Measurements from ENCODE around the gene DCUN1D3.

The DCUN1D3 gene

DNA sequence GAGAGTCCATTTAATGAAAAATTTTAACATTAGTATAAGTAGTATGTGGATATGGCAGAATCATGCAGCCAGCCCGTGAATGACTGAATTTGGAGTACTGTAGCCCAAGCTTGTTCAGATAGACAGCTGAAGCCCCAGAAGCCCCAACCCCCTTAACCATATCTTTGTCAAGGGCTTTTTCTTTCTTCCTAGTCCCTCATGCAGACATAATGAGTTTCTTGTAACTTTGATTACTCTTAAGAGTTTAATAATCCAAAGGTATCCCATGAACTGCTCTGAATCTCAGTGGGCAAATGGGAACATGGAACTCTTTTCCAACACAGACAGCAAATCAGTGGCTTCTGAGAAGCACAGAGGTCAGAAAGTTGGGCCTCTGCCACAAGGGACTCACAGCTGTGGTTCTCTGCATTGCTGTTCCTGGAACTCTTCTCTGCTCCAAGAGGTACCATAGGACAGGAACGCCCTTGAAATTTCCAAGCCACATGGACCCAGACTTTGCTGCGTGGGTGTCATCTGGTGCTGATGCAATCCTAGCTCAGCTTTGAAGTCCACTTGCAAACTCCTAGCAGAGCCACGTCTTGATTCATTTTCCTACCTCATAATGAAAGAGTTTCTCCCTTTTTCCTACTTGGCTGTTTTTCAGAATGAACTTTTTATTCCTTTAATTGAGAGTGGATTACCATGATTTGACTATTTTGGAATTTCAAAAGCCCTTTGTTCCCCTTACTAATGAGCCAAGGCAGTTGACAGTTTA, 18.5 kb upstream of the DCUN1D3 start:
- DNase-seq: no peak

DNA sequence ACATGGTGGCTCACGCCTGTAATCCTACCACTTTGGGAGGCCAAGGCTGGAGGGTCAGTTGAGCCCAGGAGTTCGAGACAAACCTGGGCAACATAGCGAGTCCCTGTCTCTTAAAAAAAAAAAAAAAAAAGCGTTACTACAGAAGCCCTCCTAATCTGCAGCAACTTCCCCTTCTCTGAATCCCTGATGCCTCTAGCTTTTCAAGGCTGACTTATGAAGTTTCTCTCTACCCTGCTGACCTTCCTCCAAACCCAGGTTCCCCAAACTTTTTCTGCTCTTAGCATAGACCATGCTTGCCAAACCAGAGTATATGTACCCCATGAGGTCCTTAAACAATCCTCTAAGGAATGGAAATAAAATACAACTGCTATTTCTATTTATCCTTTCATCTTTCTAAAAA, 16.8 kb upstream of the DCUN1D3 start:
- DNase-seq: no peak

DNA sequence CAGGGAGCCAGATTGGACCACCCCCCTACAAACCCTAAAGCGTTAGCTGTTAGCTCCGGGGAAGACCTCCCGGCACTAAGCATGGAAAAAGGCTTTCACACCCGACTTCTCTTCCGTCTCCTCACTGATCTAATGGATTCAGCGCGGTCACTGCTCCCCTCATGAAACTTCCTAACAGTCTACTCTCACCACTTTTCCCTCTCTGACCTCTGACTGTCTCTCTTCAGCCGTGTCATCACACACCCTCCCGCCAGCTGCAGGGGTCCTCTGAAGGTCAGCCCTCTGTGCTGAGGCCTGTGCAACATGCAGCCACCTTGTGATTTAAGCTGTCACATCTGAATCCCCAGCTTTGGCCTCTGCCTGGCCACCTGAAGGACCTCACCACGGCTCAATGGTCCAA, 16.1 kb upstream of the DCUN1D3 start:
- DNase-seq: no peak

DNA sequence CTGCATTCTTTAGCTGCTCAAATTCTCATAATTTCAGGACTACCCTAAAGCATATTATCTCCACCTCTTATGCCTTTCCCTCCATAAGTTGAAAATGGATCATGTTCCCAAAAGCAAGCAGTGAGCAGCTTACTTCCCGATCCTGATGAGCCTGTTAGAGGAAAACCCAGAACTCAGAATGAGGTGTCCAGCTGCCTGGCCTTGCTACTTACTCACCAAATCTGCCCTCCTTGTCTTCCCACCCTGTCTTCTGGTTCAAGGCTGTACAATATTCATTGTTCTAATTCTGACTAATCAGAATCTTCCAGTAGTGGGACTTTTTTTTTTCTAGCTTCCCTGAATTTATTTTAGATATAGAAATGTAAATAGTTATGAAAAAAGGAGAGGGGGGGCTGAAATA, 11.2 kb upstream of the DCUN1D3 start:
- DNase-seq: no peak

DNA sequence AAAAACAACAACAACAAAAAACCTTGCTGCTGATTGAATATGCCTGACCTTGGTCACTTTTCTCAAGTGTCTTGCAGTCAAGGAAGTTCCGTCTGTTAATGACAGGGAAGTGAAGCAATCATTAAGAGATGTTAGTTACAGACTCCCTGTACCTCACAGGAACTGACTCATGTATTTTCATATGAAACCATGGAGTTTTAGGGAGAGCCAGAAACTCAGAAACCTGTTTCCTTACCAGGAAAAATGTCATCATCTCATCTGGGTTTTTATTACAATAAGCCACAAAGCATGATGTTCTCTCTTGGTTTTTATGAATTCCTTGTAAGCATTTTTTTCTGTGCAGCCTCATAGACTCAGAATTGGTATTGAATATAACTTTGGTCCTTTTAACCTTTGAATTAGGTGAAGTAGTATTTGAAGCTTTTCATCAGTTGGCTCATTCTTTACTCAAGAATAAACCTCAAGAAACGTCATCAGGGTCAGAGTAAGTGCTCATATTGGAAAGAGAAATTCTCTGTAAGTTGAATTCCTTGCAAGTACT, 10.7 kb upstream of the DCUN1D3 start:
- no peak for DNase-seq

DNA sequence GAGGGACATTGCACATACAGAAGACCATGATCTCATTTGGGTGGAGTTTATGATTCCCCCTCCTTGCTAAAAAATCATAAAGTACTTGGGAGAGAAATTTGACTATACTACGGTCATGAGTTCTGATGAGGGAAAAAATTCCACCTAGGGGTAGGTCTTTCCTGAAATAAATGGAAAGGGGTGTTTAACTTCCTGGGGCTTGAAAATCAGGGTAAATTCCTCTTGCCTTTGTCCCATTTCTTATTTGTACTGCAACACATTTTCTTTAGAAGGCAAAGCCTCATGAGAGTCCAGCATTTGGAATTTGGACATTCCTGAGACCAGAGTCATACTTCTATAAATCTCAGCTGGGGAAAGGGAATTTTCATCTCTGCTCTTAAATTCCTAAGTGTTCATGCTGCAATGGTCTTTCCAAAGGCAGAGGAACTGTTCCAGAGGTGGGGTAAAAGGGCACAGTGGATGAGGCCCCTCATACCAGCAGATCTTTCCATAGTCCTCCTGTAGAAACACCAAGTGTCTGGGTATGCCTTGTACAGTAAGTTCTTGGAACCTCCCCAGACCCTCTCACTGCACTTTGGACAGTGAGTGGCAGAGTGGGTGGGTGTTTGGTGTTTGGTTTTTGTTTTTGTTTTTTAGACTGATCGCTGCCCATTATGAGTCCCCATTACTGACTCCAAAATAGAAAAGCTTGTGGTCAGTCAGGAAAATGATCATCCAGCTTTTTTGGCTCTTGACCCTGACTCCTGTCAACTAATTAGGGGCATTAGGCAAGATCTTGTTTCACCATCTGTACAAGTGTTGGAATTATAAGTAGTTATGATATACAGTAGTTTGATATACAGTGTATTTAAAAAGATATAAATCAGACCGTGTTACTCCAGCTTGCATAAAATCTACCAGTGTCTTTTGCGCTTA, 6.4 kb upstream of the DCUN1D3 start:
- no peak for DNase-seq

DNA sequence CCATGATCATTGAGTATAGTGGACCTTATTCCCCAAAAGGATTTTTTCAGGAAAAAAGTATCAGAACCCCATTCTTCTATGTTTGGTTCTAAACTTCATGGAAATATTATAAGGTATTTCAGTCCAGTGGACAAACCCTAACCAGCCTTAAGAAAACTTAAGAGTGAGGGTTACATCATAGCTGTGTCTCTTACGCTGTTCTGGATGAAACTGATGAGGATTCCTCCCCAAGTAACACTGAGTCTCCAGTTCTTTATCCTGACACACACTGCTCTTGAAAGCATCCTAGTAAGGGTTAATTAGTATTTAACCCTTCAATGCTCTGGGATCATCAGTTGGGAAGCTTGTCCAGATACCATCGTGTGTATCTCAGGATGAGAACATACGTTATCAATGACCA, 5.4 kb upstream of the DCUN1D3 start:
- DNase-seq: no peak

DNA sequence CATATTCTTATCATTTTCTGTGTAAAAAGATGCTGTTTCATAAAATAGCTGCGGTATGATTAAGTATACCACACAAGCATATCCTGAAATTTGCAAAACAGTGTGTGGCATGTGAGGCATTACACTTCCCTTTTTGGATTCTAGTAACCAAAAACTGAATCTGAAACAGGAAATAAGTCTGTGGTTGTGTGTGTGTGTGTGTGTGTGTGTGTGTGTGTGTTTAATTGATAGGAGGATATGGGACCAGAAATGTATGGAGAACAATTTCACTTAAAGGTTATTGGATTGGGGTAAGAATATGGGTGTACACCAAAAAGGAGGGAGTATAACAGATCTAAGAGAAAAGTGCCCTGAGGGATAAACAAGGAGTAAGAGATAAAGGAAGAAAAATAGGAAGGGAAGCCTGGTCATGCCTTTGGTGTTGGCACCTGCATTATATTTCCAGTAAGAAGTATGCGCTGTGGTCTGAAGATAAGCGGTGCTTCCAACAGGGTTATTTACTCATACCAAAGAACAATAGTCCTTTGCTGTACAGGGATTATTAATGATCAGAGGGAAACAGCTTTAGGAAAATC, 4.4 kb upstream of the DCUN1D3 start:
- no peak for DNase-seq

DNA sequence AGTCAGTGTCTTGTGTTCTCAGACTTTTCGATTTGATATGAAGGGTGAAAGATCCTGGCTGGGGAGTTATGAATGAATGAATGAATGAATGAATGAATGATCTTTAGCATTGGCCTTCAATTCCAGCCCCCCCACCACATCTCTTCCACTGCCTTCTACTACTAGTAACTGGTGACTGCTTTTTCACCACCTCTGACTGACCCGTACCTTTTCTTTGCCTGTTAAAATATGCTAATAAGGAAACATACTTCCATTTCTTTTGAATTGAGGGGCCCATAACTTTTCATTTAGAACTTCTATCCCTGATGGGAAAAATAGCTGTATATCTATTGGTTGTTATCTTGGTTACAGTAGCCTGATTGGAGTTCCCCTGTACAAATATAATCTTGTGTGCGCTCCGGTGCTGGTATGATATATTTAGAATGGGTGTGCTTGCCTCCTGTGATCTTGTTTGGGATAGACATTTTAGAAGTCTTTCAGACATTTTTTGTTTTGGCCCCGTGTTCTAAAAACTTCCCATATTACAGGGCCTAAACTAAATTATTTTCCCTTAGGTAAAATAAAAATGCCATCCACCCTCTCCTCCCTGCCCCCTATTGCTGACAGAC, 3.8 kb upstream of the DCUN1D3 start:
- no peak for DNase-seq

DNA sequence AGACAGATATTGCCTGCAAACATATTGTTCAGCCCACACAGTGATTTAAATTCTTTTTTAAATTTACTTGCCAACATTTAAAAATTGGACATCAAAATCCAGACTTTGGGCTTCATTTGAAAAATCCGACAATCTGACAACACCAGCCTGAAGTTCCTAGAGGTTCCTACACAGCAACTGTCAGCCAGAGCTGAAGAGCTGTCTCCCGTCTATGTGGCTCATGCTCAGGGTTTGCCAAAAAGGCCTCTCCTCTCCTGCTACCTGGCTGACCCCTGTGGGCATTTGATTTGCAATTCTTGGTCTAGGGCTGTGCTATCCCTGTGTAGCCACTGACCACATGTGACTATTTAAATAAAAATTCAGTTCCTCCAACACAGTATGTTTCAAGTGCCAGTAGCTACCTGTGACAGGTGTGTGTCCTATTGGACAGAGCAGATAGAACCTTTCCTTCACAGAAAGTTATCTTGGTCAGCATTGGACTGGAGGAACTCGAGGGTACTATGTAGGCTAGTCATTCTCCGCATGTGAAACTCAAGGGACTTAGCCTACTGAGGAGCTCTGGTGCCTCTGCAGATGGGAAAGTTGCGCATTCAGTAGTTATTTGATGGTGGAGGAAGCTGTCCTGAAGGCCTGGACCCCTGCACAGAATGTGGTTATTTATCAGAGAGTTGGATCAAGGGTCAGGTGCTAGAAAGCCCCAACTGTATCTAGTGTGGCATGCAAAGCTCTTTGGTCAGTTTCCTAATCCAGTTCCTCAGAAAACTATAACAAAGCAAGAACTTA, 3.1 kb upstream of the DCUN1D3 start:
- DNase-seq: no peak

DNA sequence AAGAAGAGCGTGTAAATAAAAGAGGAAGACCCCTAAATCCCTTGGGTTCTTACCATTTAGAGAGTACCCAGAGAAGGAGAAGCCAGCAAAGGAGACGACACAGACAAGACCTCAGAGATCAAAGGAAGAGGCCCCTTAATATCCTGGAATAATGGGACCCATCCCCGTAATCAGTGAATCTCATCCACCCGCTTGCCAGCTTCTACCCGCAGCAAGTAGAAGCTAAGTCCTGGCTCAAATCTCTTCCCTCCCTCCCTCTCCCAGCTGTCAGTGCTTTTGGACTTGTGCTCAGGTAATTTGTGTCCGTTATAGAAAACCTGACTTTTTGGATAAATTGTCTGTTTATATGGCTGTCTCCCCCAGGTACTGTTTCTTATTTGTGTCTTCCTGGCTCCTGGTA, 2.3 kb upstream of the DCUN1D3 start:
- DNase-seq: no peak

DNA sequence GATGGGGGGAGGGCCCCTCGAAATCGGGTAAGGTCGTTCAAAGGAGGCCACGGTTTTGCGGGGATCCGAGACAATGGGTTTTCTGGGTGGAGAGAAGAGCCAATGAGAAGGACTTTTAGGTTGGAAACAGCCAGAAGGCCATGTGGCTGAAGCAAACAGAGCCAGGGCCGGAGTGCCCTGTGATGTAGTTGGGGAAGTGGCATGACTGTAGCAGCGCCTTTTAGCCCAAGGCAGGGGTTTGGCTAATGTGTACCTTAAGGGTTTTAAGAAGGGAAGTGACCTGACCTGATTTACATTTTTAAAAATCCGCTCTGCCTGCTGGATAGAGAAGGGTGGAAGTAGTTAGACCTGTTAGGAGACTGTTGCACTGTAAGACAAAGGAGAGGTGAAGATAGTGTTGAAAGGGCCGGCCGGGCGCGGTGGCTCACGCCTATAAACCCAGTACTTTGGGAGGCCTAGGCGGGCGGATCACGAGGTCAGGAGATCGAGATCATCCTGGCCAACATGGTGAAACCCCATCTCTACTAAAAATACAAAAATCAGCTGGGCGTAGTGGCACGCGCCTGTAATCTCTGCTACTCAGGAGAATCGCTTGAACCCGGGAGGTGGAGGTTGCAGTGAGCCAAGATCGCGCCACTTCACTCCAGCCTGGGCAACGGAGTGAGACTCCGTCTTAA, 1.4 kb upstream of the DCUN1D3 start:
- no peak for DNase-seq

DNA sequence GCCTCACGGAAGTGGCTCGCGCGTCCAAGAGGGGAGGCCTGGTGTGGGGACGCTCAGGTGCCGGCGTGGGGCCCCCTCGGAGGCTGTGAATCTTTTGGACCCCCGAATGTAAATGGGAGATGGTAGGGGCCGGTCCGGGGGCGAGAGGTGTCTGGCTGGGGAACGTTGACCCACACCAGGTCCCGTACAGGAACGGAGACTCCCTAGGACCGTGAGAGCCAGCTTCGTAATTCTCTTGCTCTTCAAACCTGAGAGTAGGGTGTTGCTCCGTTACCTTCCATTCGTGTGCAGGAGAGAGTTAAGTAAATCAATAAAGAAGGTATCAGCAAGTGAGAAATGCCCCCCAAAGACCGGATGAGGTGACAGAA, 894 bp upstream of the DCUN1D3 start:
- DNase-seq: no peak

DNA sequence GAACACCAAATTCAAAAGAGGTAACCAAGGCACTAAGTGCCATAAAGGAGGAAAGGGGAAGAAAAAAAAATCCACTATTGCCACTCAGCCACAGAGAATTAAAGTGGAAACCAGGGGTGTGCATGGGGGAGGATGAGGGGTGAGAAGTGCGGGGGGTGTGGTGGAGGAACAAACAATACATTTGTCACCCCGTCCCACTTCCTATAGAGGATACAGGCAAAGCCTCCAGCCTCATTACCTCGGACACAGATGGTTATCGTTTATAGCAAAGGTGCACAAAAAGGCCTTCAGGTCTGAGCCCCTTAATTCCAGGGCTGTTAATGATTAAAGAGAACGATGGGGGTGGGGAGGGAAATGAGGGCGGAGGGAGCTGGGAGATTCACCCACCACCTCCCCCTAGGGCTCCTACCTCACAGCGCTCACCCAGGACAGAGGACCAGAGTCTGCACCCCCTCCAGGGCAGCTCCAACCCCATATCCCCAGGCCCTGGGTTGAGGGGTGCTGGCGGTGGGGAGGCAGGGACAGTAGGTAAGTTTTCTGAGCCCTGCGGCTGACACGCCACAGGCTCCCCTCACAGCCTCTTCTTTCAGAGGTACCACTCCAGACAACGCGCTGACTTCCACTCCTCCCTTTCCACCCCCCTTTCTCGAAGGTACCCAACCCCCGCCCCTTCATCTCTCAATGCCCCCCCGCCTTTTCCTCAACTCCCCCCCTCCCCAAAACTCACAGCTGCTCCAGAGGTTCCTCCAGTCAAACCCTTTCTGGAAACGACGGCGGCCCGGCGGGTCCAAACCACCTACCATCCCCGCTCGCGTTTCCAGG, 470 bp downstream of the DCUN1D3 start:
- no peak for DNase-seq

DNA sequence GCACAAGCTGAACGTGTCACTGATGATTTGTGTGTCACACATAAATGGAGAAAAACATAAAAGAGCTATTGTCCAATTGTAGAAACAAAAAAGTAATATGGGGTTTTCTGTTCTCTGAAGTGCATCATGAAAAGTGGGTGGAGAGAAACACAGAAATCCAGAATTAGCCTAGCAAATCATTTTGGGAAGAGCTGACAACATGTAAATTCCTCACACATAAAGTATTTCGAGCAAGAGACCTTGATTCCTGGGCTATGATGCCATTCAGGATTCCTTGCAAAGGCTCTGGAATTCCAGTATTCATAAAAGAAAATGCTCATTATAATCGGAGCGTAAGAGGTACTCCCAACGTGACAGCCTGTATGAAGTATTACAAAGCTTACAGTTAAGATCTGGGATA, 1.1 kb downstream of the DCUN1D3 start:
- no peak for DNase-seq

DNA sequence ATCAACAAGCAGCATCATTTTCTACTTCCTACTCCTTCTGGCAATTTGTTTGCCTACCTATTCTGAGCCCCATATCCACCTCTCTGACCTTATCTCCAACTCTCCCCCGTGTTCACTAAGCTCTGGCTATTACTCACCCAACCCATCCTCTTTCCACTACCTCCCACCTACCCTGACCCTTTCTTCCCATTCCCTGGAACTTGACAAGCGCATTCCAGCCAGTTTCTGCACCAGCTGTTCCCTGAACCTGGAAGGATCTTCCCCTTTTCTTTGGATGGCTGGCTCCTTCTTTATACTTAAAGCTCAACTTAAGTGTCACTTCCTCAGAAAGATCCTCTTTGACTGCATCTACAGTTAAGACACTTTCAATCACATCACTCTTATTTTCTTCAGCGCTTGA, 2.2 kb downstream of the DCUN1D3 start:
- no peak for DNase-seq

DNA sequence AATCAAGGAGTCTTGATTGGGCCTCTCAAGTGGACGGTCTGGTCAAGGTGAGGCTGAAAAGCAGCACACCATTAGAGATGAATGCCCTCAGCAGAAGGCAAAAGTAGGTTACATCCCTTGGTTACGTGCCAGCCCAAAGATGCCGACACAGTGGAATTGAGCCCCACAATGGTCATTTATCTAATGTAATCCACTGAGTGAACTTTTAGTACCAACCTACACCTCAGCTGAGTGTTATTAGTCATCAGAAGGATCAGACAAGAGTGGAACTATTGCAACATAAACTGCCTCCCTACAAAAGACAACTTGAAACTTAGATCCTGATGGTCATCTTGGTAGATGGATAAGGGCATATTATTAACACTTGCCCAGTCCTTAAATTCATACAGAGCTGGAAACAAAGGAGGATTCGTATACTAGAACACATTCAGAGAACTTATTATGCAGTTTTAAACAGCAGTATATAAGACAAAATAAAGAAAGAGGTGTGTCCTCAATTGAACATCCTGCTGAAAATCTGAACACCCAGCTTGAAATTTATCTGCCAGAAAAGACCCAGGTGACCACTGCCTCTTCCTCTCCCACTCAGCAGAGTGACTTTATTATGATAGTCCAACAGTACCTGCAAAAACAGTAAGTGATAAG, 2.8 kb downstream of the DCUN1D3 start:
- DNase-seq: no peak

DNA sequence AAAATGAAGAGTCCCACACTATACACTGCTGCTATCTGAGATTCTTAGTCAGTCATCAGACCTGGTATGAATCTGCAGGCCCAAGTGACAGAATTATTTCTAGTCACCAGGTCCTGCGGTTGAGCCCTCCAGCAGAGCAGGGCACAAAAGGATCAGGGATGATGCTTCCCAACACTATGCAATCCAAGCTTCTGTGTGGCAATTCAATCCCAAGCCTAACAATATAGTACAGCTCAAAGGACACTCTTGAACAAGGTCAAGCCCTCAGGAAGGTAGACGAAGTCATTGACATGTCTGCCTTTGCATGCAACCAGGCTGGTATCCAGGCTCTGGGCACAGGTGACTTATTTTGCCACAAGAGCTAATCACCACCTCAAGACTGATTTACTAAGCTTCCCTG, 5.8 kb downstream of the DCUN1D3 start:
- DNase-seq: no peak

DNA sequence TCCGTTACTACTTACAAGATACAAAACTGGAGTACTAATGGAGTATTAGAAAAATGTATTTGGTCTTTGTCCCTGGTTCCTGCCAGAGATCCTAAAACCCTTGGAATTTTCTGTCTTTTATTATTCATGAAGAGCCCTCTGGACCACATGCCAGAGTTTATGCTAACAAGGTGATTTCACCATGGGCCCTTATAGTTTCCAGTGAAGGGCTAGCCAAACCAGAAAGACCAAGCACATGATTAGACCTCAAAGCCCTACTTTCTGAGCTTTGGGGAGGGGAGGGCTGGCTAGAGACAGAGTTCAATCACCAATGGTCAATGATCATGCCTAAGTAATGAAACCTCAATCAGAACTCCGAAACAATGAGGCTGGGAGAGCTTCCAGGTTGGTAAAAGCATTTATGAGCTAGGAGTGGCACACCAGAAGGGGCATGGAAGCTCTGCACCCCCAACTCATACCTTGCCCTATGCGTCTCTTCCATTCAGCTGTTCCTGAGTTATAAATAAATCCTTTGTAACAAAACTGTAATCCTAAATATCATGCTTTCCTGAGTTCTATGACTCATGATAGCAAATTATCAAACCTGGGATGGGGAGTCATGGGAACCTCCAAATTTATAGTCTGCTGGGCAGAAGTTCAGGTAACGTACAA, 10.4 kb downstream of the DCUN1D3 start:
- DNase-seq: no peak

DNA sequence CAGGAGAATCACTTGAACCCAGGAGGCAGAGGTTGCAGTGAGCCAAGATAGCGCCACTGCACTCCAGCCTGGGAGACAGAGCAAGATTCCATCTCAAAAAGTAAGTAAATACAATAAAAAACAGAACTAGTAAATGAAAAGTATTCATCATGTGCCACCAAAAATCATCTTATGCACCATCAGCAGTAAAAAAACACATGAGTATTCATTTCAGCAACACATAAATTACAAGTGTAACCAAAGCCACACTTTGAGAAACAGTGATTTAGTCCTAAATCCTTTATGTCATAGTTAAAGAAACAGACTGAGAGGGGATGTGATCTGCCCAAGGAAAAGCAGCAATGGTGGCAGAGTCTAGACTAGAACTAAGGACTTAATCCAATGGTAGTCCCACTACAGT, 13.0 kb downstream of the DCUN1D3 start:
- no peak for DNase-seq

All from activated effector memory CD4-positive, alpha-beta T cell treated with Interleukin-2 at 50 U/mL for 16 hours (primary cell).